Fibroblast of skin of abdomen (primary cell): ENCODE data around the gene EHD3.
"Not testable (repeated sequence)": the region's sequence is repeated elsewhere in the genome, so short reads cannot be mapped to it uniquely, and the experiment has no call there.

Source experiments
- DNase-seq: peaks from one replicate; pipeline ENCODE4 v3.0.0-alpha.2; 2013

The EHD3 gene

DNA sequence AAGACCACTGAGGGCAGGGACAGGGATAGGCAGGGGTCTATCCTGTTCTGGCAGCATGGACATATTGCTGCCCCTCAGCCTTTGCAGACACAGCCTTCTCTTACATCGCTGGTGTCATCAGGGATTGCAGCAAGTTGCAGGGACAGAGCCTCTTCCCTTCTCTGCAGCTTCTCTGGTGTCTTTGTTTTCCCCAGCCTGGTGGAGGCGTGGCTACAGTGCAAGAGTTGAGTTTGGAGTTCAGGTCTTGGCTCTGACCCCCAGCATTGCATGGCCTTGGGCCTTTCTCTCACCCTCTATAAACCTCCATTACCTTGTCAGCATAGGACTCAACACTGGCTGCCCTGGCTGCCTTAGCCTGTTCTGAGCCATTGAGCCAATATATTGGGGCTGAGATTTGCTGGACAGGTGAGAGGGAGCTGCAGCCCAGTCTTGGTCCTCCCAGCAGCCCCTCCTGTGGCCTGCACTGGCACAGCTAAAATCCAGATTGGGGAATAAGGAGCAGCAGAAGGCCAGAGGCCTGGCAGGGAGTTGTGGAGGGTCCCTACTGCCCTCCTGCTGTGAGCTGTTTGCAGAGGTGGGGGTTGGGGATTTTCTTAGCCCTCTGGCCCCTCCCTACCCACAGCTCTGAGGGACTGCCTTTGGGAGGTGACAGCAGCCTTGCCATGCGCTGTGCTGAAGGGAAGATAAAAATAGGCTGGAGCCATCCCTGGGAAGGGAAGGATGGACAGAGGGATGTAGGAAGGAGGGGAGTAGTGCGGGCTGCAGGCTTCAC, 22.8 kb downstream of the EHD3 start:
- DNase-seq, result no peak

- DNase-seq, result no peak
Measured at GRCh38 chr2:31258351-31258750, 24.4 kb downstream of the EHD3 start.

DNA sequence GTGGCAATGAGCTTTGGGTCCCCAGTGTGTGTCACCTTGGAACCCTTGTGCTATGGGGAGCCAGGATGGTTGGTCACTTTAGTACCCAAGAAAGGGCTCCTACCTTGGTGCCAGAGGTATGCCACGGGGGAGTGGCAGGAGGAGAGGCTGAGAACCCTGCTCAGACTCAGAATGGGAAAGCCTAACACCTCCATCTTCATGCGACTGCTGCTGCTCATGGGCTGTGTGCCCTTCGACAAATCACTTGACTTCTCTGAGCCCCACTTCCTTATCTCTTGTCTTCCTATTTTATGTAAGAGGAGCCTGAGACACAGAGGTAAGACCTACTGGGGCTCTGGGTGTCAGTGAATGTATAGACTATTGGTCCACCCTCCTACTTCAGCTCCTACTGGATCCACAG, 25.1 kb downstream of the EHD3 start:
- DNase-seq, result no peak

DNA sequence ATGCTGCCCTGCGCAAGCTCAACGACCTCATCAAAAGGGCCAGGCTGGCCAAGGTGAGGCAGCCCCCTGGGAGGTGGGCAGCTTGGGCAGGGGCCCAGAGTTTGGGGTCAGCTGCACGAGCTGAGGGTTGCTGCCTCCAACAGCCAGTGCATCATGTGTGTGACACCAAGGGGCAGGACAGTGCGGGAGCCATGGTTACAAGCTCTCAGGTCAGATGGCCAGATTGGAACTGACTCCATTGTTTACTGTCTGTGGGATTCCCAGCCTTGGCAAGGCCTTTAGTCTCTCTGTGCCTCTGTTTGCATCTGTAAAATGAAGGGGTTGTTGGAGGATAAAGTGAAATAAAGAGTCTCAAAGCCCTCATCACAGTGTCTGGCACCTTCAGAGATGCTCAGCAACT, 26.9 kb downstream of the EHD3 start:
- DNase-seq, result no peak

GRCh38 chr2:31263636-31264190, 29.8 kb downstream of the EHD3 start:
- DNase-seq, result no peak

- DNase-seq, result no peak
Measured at GRCh38 chr2:31265234-31265633, 31.3 kb downstream of the EHD3 start.

GRCh38 chr2:31266804-31267203, 32.9 kb downstream of the EHD3 start:
- no peak for DNase-seq

DNA sequence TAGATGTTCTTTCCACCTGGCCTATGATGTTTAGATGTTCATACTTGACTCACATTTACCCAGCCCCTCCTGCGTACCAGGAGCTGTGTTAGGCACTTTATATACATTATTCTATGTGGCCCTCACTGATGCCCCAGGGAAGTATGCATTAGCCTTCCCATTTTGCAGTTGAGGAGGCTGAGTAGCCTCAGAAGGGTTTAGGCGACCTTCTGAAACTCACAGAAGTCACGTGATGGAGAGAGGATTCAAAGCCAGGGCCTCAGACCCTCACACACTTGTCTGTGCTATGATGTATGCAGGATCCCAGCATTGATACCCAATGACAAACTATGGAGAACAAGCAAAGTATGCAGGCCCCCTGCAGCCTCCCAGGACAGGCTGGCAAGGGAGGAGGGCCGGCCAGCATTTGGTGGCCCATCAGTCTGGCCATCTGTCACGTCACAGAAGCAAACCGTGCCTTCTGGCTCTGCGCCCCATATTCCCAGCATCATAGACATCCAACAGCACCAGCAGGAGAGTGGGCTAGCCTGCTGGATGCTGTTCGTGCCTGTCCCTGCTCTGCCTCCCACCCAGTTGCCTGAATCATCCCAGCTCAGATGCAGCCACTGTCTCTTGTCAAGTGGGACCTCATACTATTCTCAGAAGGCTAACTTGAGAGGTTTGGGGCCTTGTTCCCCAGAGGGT, 33.6 kb downstream of the EHD3 start:
- no peak for DNase-seq

- DNase-seq, result no peak
Measured at GRCh38 chr2:31268344-31268743, 34.4 kb downstream of the EHD3 start.

DNA sequence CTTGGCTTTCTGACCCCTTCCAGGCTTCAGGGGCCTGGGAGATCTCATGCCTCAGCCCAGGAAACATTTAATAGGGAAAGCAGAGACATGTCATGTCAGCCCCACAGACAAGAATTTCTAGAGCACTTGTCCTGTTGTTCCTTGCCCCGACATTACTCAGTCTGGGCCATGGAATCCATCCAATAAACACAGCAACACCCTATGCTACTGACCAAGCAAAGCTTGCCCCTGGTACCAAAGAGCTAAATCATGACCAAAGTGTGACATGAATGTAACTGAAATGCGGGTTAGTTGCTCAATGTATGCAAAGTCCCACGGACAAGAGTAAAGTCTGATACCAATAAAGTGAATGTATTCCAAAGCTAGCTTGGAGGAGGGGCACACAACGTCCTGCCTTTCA, 35.1 kb downstream of the EHD3 start:
- no peak for DNase-seq

GRCh38 chr2:31270131-31270530, 36.2 kb downstream of the EHD3 start:
- peak; percentile 76 for DNase-seq

- DNase-seq, result peak; percentile 36
Measured at GRCh38 chr2:31270822-31271231, 36.9 kb downstream of the EHD3 start.

GRCh38 chr2:31271851-31272267, 37.9 kb downstream of the EHD3 start:
- DNase-seq, result peak; percentile 18

DNA sequence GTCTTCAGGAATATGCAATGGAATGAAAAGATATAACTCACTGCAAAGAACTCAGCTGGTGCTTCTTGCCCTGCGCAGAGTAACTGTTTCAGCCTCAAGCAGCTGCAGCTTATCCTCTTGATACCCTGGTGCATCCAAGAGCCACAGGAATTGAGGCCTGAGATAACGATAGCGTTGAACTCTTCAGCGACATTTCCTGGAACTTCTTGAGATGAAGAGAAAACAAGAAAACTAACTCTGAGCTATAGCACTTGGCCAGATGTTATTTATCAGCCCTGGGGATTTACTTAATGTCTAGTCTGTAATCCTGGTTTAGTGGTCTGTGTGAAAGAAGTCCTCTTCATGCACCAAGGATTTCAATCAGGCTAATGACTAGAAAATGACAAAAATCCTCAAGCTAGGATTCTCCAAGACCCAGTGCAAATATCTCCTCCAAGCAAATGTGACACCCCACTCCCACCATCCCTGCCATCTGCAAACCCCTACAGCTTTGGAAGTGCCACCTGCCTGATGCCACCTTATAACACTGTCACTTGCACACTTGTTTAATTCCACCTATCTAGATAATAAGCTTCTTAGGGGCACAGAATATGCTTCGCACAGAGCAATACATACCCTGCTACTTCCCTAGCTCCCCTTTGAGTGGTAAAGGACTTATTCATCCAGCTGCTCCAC, 40.6 kb downstream of the EHD3 start:
- DNase-seq, result peak; percentile 35

- DNase-seq, result no peak
Measured at GRCh38 chr2:31275976-31276375, 42.0 kb downstream of the EHD3 start.

- DNase-seq, result no peak
Measured at GRCh38 chr2:31277621-31278020, 43.7 kb downstream of the EHD3 start.

GRCh38 chr2:31282634-31283033, 48.7 kb downstream of the EHD3 start:
- DNase-seq, result no peak

DNA sequence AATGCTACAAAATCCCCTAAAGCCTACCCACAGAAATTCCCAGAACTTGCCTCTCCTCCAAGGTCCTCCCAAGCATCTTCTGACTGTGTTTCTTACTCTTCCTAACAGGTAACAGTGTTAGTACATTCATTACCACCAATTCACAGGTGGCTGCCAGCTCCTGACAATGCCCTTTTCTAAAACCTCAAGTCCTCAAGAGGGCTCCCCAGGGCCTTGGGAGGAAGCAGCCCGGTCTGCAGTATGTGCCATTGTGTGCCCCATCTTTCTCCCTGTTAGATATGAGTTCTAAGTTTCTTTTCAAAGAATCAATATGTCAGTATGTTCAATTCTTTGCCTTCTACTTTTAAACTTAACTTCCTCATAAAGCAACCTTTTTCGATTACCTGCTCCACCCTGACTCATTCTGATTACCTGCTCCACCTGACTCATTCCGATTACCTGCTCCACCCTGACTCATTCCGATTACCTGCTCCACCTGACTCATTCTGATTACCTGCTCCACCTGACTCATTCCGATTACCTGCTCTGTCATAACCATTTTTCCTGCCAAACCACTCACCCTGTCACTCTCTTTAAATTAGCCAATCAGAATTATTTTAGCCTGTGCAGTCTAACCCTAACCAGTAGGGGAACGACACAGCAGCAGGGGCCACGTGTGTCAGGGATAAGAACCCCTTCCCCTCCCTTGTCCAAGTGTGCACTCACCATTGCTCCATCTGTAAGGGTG, 49.4 kb downstream of the EHD3 start:
- DNase-seq, result not testable (repeated sequence)

DNA sequence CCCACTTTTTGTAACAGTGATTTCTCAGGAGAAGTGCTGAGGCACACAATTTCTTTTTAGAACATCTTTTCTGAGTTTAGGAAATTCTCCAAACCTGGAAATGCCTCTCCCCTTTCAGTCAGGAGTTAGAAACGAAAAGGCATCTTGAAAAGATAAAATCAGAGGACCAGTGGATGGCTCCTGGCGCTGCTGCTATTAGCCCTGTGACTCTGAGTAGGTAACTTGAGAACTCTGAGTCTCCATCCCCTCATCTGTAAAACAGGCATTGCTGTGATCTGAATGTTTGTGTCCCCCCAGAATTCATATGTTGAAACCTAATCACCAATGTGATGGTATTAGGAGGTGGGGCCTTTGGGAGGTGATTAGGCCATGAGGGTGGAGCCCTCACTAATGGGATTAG, 50.2 kb downstream of the EHD3 start:
- DNase-seq, result no peak

DNA sequence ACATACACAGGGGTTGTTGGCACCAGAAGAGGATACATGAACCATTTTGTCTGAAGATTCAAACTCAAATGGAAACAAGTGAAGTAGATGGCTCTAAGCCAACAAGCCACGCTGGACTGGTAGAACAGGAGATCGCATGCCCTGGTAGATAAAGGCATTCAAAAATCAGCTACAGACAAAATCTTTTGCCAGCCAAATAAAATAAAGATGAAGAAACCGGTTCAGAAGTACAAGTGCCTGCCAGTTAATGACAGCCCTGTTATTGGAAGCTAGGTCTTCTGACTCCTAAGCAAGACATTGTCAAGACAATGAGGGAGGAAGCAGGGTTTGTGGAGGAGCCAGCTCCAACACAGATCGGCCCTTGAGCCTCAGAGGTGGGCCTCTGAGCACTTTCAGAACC, 52.3 kb downstream of the EHD3 start:
- no peak for DNase-seq

DNA sequence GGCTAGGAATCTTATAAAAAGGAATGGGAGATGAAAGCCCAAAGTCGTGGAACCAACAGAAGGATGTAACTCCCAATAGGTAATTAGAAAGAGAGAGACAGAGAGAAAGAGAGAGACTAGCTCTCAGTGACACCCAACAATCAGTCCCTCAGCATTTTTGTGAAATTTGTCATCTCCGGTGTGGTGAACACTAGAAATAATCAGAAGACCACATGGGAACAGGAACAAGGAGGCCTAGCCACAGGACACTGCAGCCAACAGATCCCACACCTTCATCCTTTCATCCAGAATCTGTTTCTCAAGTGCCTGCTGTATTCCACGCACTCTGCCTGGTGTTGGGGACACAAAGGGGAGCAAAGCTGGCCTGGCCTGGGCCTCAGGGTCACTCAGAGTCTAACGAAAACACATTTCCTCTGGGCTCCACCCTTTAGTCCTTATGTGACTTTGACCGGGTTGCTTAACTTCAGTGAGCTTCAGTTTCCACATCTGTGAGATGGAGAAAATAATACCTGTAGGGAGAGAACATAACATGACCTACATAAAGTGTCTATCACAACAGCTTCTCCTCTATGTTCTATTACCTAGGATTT, 53.1 kb downstream of the EHD3 start:
- peak; percentile 54 for DNase-seq

DNA sequence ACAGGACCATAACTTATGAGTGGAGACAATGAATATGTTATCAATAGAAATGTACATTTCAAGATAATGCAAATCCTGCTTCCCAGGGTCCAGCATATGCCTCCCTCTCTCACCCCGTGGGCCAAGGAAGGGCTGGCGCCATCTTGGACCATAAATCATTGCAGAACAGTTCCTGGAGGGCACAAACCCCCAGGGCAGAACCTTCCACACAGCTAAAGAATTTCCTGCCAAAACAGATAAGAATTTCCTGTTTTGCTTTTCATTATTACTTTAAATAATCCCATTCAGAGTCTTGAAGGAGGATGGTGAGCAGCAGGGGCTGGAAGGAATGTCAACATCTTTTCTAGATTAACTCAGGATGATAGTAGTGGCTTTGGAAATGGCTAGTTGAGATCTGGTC, 53.7 kb downstream of the EHD3 start:
- DNase-seq, result peak; percentile 67
